NCI-H128 (cell line): ENCODE measurements around the gene PIK3R5.

Source experiments
- DNase-seq: peaks from one replicate; lab custom pipeline; 2025; ENCODE audit not compliant: unreplicated experiment; lab: John Stamatoyannopoulos, UW

PIK3R5 gene

DNA sequence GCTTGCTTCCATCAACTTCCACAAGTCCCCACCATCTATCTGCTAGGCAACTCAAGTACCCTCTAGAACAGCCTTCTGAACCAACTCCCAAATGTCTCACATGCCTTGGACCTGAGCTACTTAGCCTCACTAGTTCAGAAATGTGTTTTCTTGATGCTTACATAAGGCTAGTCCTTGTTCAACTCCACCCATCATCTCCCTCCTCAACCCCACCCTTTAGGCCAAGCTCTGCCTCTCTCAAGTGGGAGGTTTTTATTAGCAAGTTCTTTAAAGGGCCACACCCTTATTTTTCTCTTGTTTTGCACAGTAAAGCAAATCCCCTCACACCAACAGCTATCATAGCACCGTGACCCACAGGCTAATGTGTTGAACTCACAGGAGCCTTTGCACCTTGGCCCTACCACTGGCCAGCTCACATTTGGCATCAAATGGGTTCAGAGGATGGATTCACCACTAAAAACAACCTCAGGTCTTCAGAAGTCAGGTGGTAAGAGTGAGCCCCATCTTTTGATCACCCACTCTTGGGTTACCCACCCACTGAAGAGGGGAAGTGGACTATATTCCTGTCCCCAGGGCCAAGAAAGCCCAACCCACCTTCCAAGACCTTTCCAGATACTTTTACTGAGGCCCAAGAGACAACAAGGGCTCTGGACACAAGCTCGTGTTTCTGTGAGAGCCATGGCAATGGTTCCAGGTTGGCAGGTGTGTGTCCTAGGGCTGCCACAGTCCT, 12.2 kb downstream of the PIK3R5 start:
- no peak for DNase-seq

DNA sequence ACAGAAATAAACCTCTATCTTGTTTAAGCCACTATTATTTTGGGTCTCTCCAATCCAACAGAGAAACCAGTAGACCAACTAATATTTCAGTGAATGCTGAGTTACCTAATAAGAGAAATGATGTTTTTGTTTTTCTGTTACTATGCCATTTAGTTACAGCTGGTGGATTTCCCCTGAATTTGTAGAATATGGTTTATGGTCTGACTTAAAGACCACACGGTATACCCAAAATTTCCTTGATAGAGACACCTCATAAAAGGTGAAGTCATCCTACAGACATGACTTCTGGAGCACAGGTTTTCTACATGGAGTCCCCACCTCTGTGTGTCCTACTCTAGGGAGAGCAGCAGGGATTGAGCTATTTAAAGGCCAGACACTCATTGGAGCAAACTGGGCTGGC, 13.3 kb downstream of the PIK3R5 start:
- no peak for DNase-seq

DNA sequence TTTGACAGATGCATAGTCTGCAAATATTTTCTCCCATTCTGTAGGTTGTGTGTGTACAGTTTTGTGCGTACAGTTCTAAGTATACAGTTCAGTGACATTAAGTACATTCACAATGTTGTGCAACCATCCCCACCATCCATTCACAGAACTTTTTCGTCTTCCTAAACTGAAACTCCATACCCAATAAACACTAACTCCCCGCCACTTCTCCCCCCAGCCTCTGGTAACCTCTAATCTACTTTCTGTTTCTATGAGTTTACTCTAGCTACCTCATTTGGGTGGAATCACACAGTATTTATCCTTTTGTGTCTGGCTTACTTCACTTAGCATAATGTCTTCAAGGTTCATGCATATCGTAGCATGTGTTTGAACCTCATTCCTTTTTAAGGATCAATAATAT, 14.3 kb downstream of the PIK3R5 start:
- DNase-seq, result no peak

DNA sequence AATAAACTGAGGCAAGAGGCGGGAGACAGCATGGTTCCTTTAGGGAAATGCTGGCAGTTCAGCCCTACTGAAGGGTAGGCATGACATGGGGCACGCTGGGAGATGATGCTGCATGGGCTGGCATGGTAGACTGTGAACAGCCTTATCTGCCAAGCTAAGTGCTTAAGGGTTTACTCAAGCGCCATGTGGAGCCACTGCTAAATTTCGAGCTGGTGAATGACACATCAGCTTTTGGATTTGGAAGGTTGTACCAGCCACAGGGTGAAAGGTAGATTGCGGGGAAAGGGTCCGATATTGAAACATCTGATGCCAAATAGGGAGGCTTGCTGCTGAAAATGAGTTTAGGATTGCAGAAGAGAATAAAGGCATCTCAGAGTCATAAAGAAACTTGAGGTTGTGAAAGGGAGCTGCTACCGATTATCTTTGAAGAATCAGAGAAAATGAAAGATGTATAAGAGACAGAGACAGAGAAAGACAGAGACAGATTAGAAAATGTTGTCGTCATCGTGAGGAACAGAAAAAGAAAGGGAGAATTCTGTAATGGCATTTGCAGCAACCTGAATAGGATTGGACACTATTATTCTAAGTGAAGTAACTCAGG, 16.3 kb downstream of the PIK3R5 start:
- no peak for DNase-seq

DNA sequence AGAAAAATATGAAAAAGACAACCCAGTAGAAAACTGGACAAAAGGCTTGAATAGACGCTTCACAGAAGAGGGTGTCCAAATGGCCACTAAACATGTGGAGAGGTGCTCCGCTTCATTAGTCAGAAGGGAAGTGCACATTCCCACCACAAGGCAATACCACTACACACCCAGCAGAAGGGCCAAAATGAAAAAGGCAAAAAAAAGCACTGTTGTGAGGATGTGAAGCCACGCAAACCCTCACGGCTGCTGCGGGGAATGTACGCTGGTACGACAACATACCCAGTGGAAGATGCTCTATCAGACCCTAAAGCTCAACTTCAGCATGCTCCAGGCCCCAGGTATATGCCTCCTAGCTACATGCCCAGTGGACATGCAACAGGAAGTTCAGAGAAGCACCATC, 17.0 kb downstream of the PIK3R5 start:
- no peak for DNase-seq

DNA sequence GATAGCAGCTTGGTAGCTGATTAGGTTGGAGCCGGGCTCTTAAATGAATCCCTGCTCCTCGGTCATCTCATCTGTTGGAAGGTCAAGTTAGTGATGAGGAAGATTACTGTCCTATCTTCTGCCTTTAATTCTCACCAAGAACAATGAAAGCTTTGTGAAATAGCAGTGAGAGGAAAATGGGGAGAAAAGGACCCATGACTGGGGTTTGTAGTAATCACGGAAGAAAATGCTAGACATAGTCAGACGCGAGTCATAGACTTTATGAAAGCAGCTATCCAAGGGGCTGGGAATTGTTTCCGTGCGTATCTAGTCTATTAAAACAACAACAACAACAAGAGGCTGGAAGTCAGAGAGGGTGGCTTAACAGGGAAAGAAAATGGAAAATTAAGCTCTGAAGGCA, 18.3 kb downstream of the PIK3R5 start:
- DNase-seq, result no peak

DNA sequence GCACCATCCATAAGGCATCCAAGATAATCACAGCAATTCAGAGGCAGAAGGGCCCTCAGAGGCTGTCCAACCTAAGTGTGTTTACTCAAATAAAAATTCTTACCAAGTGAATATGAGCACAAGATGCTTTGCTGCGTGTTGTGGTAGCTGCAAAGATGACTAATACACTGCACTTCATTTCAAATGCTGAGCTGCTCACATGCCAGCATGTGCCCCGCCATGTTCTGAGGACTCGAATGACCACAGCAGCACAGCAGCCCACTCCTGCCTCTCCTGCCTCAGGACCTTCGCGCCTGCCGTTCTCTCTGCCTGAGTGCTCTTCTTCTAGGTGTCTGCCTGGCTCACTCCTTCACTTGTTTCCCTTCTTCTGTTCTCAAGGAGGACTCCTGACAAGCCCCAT, 19.0 kb downstream of the PIK3R5 start:
- no peak for DNase-seq

DNA sequence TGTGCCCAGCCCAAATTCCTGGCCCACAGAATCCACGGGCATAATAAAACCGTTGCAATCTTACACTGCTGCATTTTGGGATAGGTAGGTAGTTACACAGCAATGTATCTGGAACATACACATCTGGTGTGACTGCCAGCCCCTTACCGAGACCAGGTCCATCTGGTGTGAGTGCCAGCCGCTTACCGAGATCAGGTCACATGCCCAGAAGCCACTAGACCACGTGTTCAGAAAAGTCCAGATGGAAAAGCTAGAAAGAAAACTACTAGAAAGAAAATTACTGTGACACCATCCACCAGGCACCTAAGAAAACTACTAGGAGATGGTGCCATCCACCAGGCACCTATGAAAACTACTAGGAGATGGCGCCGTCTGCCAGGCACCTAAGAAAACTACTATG, 19.4 kb downstream of the PIK3R5 start:
- no peak for DNase-seq

DNA sequence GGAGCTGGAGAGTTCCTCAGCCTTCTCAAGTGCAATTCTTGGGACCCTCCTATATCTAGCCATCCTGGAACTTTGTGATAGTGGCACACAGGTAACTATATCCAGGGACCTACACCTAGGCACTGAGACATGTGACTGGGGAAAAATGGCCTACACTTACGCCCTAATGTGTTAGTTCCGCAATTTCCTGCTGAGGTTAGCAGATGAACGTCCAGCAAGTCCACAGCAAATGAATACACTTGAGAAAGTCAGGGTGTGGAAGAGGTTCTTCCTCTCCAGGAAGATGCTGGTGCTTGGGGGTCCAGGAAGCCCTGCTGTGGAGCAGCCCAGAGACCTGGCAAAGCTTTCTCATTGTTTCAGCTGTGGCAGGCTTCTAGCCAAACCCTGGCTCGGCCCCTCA, 20.8 kb downstream of the PIK3R5 start:
- DNase-seq, result no peak

DNA sequence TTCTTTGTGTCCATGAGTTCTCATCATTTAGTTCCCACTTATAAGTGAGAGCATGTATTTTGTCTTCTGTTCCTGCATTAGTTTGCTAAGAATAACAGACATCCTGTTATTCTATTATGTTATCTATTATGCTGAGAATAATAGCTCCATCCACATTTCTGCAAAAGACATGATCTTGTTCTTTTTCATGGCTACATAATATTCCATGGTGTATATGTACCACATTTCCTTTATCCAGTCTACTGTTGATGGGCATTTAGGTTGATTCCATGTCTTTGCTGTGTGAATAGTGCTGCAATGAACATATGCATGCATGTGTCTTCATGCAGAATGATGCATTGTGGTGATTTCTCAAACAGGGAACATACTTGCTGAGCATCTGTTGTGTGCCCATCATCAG, 21.4 kb downstream of the PIK3R5 start:
- DNase-seq, result no peak

DNA sequence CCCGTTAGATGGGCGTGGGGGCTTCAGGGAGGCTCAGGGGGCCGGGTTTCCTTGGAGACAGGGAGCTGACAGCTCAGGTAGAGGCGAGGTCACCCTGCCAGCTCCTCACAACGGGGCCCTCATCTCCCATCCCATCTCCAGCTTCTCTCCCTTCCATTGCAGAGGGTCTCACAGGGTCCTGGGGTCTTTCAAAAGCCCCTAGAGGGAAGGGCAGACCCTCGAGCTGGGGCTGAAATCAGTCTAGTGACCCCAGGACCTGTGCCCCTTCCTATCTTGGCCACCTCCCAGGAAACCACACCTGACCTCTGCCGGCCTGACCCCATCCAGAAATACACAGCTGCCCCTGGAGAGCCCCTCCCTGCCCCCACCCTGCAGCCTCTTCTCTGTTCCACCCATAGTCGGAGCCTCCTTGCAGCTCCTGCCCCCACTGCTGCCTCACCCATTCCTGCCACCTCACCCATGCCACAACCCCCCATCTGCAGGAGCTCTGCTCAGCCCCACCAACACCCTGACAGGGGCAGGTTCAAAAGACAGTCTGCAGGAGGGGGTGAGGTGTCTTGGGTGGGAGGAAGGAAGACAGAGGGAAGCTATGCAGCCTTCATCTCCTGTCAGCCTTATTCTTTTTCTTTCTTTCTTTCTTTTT, 23.4 kb downstream of the PIK3R5 start:
- no peak for DNase-seq

DNA sequence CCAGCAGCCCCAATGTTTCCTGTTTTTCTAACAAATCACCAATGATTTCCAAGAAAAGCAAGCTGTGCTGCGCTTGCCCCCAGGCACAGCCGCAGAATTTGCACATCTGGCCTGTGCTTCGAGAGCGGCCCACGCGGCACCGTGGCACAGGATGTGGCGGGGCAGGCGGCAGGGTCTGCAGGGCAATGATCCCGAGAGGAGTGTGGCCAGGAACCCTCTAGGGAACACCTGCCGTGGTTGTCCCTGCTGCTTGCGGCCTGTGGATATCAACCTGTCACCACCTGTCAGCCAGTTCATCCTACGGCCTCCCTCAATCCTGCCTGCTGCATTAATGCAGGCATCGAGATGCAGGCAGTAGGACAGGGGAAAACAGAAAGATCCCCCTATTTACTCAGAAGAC, 24.0 kb downstream of the PIK3R5 start:
- DNase-seq, result no peak

DNA sequence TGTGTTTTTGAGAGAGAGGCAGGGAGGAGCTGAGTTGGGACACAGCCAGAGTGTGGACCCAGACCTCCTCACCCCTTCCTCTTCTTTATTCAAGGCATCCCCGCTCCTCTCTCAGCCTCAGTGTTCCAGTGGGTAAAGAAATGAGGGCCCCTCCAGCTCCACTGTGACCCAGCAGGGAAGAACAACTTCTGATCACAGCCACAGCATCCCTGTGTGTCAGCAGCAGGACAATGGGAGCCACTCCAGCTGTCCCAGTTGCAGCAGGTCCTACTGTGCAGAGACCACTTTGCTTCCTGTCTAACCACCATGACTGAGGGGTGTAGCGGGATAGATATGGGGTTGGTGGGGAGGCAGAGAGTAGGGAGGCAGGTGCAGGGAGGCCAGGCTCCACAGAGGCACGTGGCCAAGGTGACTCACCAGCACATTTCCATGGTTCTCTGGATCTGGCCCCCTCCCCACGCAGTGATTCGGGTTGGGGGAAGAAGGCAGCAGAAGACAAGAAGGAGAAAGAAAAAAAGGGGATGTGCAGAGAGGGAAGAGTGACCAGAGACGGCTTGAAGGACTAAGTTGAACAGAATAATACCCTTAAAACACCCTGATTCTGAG, 24.5 kb downstream of the PIK3R5 start:
- no peak for DNase-seq

DNA sequence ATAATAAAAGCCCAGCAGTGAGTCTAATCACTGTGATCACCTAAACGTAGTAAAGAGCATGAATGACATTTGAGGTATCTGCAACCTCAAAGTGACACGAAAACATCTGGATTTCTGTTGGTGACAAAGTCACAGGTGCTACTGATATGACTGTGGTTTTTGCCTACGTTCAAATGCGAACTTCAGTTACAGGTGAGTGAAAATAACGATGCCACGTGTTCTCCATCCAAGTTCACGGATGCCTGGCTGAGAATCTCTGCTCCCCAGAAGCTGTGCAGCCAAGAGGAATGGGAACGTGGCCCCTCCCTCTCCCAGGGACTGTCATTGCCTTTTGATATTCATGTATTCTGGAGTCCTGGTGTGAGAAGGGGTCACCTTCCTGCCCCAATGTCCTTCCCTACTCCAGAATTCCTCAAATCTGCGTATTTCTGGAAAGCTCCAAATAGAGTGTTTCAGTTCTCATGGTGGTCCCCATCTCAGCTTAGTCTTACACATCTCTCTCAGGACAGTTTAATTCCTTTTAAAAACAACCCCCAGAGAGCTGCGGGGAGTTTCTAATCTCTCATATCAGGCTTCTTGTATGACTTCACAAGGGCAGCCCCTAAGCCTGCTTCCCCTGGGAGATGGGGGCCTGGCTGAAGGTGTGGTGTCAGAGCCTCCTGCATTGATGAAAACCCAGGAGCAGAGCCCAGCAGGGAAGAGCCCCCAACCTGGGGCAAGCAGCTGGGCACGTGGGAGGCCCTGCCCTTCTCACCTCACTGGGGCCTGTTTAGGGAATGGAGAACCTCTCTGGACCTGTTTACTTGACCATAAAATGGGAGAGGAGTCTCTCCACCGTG, 25.8 kb downstream of the PIK3R5 start:
- no peak for DNase-seq

DNA sequence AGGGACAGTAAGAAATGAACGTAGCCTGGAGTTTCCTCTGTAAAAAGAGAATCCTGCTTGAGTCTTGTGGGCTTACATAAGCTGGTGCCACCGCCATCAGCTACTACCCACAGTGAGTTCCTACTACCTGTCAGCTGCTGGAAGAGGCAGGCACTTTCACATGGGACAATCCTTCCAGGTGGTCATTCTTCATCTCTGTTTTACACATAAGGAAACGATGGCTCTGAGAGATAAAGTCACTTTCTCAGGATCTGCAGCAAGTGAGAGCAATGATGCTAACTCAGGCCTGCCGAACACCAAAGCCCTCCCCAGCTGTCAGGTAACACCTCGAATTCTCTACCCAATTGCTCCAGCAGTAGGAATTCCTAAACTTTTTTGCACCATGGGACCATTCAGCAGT, 26.6 kb downstream of the PIK3R5 start:
- no peak for DNase-seq

DNA sequence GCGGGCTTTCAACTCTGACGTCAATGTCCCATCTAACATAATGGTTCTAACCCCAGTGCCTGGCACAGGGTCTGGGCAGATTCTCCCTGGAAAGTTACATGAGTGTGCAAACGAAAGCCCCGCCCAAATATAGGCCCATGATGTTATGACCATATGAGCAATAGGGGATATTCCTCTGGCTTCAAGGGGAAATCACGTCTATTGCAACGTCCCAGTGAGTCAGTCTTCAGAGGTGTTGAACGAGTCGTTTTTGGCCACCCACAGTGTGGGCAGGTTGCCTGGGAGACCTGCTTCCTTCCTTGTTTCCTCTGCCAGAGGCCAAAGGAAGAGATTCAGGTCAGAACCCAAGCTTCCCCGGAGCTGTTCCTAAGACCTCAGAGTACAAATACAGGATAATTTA, 30.3 kb downstream of the PIK3R5 start:
- no peak for DNase-seq

DNA sequence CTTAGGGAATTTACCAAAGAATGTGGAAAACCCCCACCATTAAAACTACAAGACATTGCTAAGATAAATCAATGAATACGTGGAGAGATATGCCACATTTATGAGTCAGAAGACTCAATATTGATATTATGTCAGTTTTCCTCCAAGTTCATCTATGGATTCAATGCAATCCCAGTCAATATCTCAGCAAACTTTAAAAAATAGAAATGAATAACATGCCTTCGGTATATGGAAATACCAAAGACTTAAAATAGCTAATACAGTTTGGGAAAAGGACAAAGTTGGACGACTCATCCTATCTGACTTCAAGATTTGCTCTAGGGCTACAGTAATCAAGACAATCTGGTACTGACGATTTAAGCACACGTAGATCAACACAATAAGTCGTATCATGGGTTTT, 31.2 kb downstream of the PIK3R5 start:
- no peak for DNase-seq

DNA sequence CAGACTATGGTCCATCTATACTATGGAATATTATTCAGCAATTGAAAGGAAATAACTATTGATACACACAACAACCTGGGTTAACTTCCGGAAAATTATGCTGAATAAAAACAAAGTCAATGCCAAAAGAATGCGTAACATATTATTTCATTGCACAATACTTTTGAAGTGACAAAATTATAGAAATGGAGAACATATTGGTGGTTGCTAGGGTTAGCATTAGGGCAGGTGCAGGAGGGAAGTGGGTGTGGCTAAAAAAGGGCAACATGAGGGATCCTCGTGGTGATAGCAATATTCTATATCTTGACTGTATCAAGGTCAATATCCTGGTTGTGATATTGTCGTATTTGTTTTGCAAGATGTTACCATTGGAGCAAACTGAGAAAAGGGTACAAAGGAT, 34.9 kb downstream of the PIK3R5 start:
- no peak for DNase-seq

DNA sequence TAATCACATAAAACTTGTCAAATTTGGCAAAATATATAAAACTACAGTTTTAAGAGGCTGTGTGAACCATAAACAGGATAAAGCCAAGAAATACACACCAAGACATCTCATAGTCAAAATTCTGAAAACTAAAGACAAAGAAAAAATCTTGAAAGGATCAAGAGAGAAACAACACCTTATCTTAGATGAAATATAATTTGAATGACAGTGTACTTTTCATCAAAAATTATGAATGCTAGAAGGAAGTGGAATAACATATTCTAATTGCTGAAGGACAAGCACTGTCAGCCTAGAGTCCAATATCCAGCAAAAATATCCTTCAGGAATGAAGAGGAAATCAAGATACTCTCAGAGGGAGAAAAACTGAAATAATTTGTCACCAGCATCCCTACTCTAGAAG, 37.2 kb downstream of the PIK3R5 start:
- no peak for DNase-seq

DNA sequence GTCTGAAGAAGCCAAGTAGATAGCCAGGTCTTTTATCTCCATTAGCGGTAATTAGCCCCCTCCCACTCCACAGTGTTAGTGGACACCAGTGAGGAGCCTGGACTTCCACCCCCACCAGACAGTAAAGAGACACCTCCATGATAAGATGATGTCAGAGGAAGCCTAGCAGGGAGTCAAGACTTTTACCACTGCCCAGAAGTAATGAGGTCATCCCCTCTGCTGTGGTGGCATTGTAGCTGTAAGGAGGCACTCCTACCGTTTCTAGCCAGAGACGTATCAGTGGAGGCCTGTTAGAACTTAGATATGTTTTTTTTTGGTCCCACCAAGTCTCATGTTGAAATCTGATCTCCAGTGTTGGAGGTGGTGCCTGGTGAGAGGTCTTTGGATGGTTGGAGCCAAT, 38.1 kb downstream of the PIK3R5 start:
- no peak for DNase-seq

DNA sequence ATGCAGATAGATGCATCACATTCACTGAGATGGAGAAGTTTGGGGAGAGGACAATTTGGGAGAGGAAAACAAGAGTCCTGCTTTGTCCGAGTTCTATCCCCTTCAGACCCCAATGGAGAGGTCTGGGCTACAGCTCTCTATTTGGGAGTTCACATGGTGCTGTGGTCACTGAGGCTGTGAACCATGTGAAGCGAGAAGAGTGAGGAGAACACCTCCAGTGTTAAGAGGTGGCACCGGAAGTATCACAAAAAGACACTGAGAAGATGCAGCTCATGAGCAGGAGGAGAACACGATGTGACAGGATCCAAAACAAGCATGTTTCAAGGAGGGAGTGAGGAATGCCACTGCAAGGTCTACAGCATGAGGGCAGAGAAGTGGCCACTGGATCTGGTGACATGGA, 39.7 kb downstream of the PIK3R5 start:
- DNase-seq, result no peak
